ENCODE results near the gene FERMT2.

GRCh38 chr14:52923902-52924575, 26.8 kb downstream of the FERMT2 start:
- no peak for TF ChIP-seq CTCF (IDR thresholded peaks at IDR 0.05; ENCODE audit: low read depth, low read length, poor library complexity, severe bottlenecking)
- no peak for TF ChIP-seq EZH2phosphoT487 (IDR thresholded peaks at IDR 0.05; ENCODE audit: borderline replicate concordance, low read length)
